HTR-8/SVneo (cell line): ENCODE results near the gene PRR14L.
"Not testable (repeated sequence)": the region's sequence is repeated elsewhere in the genome, so short reads cannot be mapped to it uniquely, and the experiment has no call there.

Experiments
- DNase-seq: peaks from one replicate; pipeline ENCODE4 v3.0.0; 2011; ENCODE audit warnings: low spot score, mixed read lengths; ENCODE audit not compliant: insufficient read length
- FAIRE-seq: peaks from 2 replicates; lab custom pipeline; 2011; peaks lifted over from hg19 to GRCh38; lab: Jason Lieb, UNC

The PRR14L gene

DNA sequence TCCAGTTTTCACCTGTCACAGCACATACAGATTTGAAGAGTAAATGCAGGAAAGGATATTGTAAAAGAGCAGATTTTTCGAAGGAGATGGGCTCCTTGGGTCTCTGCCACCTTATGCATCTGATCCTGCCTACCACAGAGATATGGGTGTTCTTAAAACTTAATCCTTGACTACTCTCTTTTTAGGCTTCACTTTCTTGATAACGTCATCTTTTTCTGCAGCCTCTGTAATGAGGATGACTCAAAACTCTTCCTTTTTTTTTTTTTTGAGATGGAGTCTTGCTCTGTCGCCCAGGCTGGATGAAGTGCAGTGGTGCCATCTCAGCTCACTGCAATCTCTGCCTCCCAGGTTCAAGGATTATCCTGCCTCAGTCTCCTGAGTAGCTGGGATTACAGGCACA, 7.8 kb downstream of the PRR14L start:
- FAIRE-seq (no peak), DNase-seq (no peak)

DNA sequence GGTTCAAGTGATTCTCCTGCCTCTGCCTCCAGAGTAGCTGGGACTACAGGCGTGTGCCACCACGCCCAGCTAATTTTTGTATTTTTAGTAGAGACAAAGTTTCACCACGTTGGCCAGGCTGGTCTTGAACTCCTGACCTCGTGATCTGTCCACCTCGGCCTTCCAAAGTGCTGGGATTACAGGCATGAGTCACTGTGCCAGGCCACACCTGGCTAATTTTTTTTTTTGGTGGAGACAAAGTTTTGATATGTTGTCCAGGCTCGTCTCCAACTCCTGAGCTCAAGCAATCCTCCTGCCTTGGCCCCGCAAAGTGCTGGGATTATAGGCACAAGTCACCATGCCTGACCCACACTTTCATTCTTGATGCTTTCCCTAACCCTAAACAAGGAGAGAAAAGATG, 9.6 kb downstream of the PRR14L start:
- not testable (repeated sequence) for FAIRE-seq

GRCh38 chr22:31739795-31740201, 10.1 kb downstream of the PRR14L start:
- FAIRE-seq = no peak
- DNase-seq = no peak

More for the DNA sequence above, 9.6 kb downstream of the PRR14L start:
- DNase-seq = not testable (repeated sequence)

- FAIRE-seq (no peak), DNase-seq (no peak)
Observed at GRCh38 chr22:31738566-31738965, 11.4 kb downstream of the PRR14L start.

DNA sequence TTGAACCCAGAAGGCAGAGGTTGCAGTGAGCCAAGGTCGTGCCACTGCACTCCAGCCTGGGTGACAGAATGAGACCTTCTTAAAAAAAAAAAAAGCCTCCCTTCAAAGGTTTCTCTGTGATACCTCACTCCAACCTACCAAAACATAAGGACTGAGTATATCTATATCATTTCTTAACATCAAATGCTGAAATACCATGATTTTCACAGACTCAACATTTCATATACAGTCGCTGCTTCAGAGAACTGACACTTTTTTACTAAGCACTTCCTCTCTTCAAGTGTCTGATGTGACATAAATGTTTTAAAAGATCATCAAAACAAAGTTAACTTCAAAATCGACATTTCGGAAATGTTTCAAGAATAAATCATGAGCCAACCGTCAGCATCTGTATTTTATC, 12.0 kb downstream of the PRR14L start:
- no peak for DNase-seq
- no peak for FAIRE-seq

GRCh38 chr22:31736458-31736857, 13.5 kb downstream of the PRR14L start:
- no peak for FAIRE-seq
- no peak for DNase-seq

DNA sequence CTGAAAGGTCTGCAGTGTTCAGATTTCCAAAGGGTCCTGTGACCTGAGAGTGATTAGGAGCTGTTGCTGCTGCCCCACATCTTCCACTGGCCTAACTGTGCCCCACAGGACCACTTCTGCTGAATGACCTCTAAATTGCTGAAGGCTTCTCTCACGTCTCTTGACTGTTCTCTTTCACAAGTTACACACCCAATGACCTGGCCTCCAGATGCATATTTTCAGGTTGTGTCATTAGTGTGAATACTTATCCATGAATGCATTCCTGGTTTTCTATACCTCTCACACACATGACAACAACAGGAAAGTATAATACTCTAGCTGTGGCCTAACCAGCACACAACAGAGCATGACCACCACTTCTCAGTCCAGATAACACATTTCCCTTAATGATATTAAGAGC, 15.4 kb downstream of the PRR14L start:
- no peak for DNase-seq
- no peak for FAIRE-seq

DNA sequence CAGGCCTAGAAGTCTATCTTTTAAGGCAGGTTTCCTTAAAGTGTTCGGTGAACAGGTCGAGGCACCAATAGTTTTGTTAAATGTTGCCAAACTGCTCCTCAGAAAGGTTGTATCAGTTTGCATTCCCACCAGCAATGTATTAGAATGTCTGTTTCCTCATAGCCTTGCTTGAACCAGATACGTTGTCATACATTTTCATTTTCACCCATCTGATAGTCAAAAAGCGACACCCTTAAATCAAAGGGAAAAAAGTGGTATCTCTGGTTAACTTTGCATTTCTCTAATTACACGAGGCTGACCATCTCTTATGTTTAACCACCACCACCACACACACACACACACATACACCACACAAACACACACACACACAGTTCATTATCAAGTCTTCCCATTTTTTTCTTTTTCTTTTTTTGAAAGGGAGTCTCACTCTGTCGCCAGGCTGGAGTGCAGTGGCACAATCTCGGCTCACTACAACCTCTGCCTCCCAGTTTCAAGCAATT, 16.3 kb downstream of the PRR14L start:
- FAIRE-seq (no peak), DNase-seq (no peak)

GRCh38 chr22:31732089-31732829, 17.7 kb downstream of the PRR14L start:
- FAIRE-seq = no peak
- DNase-seq = no peak

GRCh38 chr22:31730344-31730711, 19.6 kb downstream of the PRR14L start:
- no peak for FAIRE-seq
- DNase-seq = no peak

GRCh38 chr22:31728857-31729256, 21.1 kb downstream of the PRR14L start:
- FAIRE-seq (no peak), DNase-seq (no peak)

DNA sequence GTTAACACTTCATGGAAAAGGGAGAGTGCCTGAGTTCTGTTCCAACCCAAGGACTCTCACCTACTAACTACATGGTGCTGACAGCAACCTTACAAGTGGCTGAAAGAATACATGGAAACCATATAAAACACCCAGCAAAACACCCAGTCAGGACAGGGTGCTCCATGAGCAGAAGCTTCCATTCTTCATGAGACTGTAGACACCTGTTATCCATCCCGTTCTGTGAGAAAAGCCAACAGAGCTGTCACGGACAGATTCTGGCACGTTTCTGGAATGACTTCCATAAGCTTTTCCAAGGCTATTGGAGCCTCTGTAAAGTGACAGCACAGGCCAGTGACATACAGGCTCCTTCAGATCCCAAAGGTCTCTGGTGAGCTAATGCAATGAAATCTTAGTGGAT, 23.2 kb downstream of the PRR14L start:
- no peak for FAIRE-seq
- DNase-seq = no peak

GRCh38 chr22:31723723-31724122, 26.2 kb downstream of the PRR14L start:
- no peak for DNase-seq
- no peak for FAIRE-seq

GRCh38 chr22:31719850-31720471, 30.0 kb downstream of the PRR14L start:
- DNase-seq (no peak), FAIRE-seq (no peak)

- FAIRE-seq (no peak), DNase-seq (no peak)
Observed at GRCh38 chr22:31715147-31715778, 34.7 kb downstream of the PRR14L start.

DNA sequence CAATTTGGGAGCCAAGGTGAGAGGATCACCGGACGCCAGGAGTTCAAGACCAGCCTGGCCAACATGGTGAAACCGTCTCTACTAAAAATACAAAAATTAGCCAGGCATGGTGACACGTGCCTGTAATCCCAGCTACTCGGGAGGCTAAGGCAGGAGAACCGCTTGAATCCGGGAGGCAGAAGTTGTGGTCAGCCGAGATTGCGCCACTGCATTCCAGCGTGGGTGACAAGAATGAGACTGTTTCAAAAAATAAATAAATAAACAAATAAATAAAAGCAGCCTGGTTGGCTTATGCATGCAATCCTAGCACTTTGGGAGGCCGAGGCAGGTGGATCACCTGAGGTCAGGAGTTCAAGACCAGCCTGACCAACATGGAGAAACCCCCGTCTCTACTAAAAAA, 38.7 kb downstream of the PRR14L start:
- DNase-seq = not testable (repeated sequence)

DNA sequence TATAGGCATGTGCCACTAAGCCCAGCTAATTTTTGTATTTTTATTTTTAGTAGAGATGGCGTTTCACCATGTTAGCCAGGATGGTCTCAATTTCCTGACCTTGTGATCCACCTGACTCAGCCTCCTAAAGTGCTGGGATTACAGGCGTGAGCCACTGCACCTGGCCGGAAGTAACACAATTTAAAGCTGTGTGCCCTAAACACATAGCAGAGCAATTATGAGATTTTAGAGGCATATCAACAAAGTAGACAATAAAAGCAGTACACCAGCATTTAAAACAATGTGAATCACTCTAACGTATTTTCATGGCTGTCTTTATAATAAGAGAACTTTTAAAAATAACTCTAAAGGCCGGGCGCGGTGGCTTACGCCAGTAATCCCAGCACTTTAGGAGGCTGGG, 42.4 kb downstream of the PRR14L start:
- FAIRE-seq (no peak), DNase-seq (no peak)

More for the DNA sequence above, 38.7 kb downstream of the PRR14L start:
- FAIRE-seq = not testable (repeated sequence)

- DNase-seq = no peak
- FAIRE-seq = no peak
Observed at GRCh38 chr22:31695423-31695822, 54.5 kb downstream of the PRR14L start.

GRCh38 chr22:31694046-31694445, 55.9 kb downstream of the PRR14L start:
- DNase-seq, FAIRE-seq: not testable (repeated sequence)

DNA sequence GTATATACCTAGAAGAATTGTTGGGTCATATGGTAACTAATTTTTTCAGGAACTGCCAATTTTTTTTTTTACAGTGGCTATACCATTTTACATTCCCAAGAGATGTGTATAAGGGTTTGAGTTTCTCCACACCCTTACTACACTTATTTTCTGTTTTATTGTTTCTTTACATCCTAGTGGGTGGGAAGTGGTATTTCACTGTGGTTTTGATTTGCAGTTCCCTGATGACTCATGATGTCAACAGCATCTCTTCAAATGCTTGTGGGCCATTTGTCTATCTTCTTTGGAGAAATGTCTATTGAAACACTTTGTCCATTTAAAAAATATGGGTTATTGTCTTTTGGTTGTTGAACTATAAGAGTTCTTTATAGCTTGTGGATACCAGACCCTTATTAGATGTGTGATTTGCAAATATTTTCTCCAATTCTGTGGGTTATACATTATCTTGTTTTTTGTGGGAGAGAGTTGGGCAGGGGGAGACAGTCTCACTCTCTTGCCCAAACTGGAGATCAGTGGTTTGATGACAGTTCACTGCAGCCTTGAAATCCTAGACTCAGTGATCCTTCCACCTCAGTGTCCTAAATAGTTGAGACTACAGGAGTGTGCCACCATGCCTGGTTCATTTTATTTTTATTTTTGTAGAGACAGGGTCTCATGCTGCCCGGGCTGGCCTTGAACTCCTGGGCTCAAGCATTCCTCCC, 57.6 kb downstream of the PRR14L start:
- DNase-seq = no peak
- no peak for FAIRE-seq

DNA sequence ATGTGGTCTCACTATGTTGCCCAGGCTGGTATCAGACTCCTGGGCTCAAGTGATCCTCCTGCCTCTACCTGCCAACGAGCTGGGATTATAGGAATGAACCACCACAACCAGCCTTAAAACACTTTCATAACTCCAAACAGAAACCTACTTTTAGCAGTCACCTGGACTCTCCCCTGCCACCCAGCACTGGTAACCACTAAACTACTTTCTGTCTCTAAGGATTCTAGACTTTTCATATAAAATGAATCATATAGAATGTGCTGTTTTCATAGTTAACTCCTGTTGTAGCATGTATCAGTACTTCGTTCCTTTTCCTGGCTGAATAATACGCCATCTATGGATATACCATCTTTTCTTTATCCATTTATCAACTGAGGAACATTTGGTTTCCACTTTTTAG, 58.5 kb downstream of the PRR14L start:
- no peak for FAIRE-seq
- no peak for DNase-seq
